SKM-1 (cell line): Measurements from ENCODE around the gene CD28.
"Not testable (repeated sequence)": the region's sequence is repeated elsewhere in the genome, so short reads cannot be mapped to it uniquely, and the experiment has no call there.

Source experiments
- DNase-seq: peaks from one replicate; lab custom pipeline; 2025; ENCODE audit not compliant: unreplicated experiment; lab: John Stamatoyannopoulos, UW

CD28 gene

DNA sequence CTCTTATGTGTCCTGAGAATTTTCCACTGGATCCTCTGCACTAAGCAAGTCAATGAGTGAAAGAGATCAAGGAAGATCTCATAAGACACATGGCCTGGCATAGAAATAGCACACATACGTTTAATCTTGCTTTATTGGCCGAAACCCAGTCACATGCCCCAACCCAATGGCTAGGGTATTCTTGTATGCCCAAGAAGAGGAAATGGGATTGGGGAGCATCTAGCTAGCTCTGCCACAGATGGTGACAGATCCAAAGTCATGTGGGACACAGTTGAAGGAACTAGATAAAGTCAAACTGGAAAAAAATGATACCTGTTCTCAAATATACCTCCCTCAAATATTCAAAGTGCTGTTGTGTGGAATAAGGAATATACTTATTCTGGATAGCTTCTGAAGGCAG lies 74.7 kb downstream of the CD28 start:
- no peak for DNase-seq

DNA sequence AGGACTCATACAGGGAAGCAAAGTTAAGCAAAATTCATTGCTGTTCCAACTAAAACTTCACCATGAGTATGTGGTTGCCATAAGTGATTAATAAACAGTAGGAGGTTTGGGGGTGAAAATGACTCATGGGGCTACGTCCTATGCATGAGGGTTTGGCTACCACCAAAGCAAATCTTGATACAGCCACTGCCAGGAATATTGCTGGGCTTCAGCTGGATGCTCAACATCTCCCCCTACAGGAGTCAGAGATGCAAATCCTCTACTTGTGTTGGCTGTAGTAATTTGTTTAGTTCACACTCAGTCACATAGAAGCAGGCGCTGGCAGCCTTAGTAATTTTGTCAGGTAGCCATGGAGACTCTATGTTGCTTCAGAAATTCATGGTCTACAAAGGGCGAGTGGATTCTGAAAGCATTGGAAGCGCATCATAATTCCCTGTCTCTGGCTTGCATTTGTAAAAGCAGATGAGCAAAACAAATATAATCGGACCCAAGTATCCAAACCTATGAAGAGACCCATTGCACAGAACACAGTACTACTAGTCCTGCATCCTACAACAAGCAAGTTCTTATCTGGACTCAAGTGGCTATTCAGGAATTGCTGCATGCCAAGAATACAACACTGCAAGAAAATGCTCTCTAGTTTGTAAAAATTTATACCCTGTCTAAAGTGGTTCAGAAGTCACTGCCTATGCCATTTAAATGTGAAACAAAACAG lies 76.0 kb downstream of the CD28 start:
- DNase-seq: peak; percentile 45

- no peak for DNase-seq
These were observed 77.2 kb downstream of the CD28 start for GRCh38 chr2:203783496-203784203.

DNA sequence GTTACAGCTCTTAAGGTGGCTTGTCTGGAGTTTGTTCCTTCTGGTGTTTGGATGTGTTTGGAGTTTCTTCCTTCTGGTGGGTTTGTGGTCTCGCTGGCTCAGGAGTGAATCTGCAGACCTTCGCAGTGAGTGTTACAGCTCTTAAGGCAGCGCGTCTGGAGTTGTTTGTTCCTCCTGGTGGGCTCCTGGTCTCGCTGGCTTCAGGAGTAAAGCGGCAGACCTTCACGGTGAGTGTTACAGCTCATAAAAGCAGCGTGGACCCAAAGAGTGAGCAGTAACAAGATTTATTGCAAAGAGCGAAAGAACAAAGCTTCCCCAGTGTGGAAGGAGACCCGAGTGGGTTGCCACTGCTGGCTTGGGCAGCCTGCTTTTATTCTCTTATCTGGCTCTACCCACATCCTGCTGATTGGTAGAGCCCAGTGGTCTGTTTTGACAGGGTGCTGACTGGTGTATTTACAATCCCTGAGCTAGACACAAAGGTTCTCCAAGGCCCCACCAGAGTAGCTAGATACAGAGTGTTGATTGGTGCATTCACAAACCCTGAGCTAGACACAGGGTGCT lies 78.4 kb downstream of the CD28 start:
- DNase-seq: not testable (repeated sequence)

GRCh38 chr2:203785391-203786110 lies 79.1 kb downstream of the CD28 start:
- DNase-seq: not testable (repeated sequence)

- no peak for DNase-seq
These were observed 80.3 kb downstream of the CD28 start for GRCh38 chr2:203786549-203787351.

- DNase-seq: no peak
These were observed 81.5 kb downstream of the CD28 start for GRCh38 chr2:203787979-203788378.
